Activated CD4-positive, alpha-beta T cell treated with anti-CD3 and anti-CD28 coated beads, Interleukin-2, amount 10 ng/mL, durations not matched to agents 24 days and 14 days (primary cell): ENCODE measurements around the gene RRAGD. TPM values are rescaled to one million over a fixed set of nuclear protein-coding genes. Genes with fewer than 3 reads are reported as not detected.

ENCODE experiments used
- DNase-seq: peaks from one replicate; pipeline ENCODE4 v3.0.0; 2022
- H3K27ac Mint-ChIP-seq: one replicate; pipeline ENCODE4 v1.8.0; 2022; ENCODE audit warnings: mild to moderate bottlenecking, mixed read lengths
- H3K27me3 Mint-ChIP-seq: one replicate; pipeline ENCODE4 v1.8.0; 2022; ENCODE audit warnings: mixed read lengths
- H3K36me3 Mint-ChIP-seq: one replicate; pipeline ENCODE4 v1.8.0; 2022; ENCODE audit warnings: low read depth, mild to moderate bottlenecking, mixed read lengths
- H3K4me1 Mint-ChIP-seq: one replicate; pipeline ENCODE4 v1.8.0; 2021; ENCODE audit warnings: mixed read lengths
- H3K4me3 Mint-ChIP-seq: one replicate; pipeline ENCODE4 v1.8.0; 2022; ENCODE audit warnings: mild to moderate bottlenecking, moderate library complexity, mixed read lengths
- H3K9me3 Mint-ChIP-seq: one replicate; pipeline ENCODE4 v1.8.0; 2021; ENCODE audit warnings: mixed read lengths
- intact Hi-C: fragments of 100-400 bp; cut with micrococcal nuclease; formaldehyde crosslinking; loops from one replicate; pipeline ENCODE4 v1.15.1; 2023
- total RNA-seq: library from RNA; stranded (reverse); gene quantifications from 2 replicates; pipeline ENCODE4 v1.2.3, GENCODE V29; 2022

The RRAGD gene
- total RNA-seq = 10.6 and 10.9 TPM in 2 replicates

GRCh38 chr6:89412071-89413005 lies at the start of gene RRAGD:
Gene RRAGD (minus strand): TSS chr6:89412273. CDS start chr6:89411993, 280 bp downstream.
- Mint-ChIP-seq H3K4me3 (peak within 1 kb of the TSS; percentile 97), H3K4me1 (peaks cover 17% of the 10 kb centered on the region), H3K27me3 (peaks cover 51% of the 10 kb centered on the region), H3K27ac (peak within 1 kb of the TSS; percentile 95), H3K9me3 (no peaks in the 10 kb centered on the region), H3K36me3 (no peaks in the 10 kb centered on the region)
- DNase-seq = peak; percentile 89
- intact Hi-C loops = loop anchor here (1.0 to 2.0 kb wide), 2 partner anchors 56 to 332 kb away; partner anchors contain the start of gene PNRC1

GRCh38 chr6:89460713-89461112 lies 48.6 kb upstream of the RRAGD start:
- H3K4me3 Mint-ChIP-seq = no peak overlapping the region
- intact Hi-C loops = no loop called here
- H3K27me3 Mint-ChIP-seq = peaks cover 4% of the 10 kb centered on the region
- peaks cover 2% of the 10 kb centered on the region for H3K4me1 Mint-ChIP-seq
- no peak for DNase-seq
- no peak overlapping the region for H3K27ac Mint-ChIP-seq
- H3K9me3 Mint-ChIP-seq = no peaks in the 10 kb centered on the region
- no peaks in the 10 kb centered on the region for H3K36me3 Mint-ChIP-seq

- Mint-ChIP-seq H3K9me3 (no peaks in the 10 kb centered on the region), H3K4me3 (no peak overlapping the region), H3K27me3 (peaks cover 2% of the 10 kb centered on the region), H3K27ac (no peak overlapping the region), H3K4me1 (no peaks in the 10 kb centered on the region), H3K36me3 (no peaks in the 10 kb centered on the region)
- DNase-seq = no peak
- intact Hi-C loops = no loop called here
Observed at GRCh38 chr6:89459501-89459900, 47.4 kb upstream of the RRAGD start.

- Mint-ChIP-seq H3K4me3 (no peak overlapping the region), H3K9me3 (no peaks in the 10 kb centered on the region), H3K4me1 (no peaks in the 10 kb centered on the region), H3K36me3 (no peaks in the 10 kb centered on the region), H3K27me3 (no peaks in the 10 kb centered on the region), H3K27ac (no peak overlapping the region)
- no peak for DNase-seq
- intact Hi-C loops = no loop called here
Observed at GRCh38 chr6:89458704-89459103, 46.6 kb upstream of the RRAGD start.

- Mint-ChIP-seq H3K27me3 (peaks cover 3% of the 10 kb centered on the region), H3K9me3 (no peaks in the 10 kb centered on the region), H3K36me3 (no peaks in the 10 kb centered on the region), H3K27ac (no peak overlapping the region), H3K4me3 (no peak overlapping the region), H3K4me1 (no peaks in the 10 kb centered on the region)
- DNase-seq = no peak
- intact Hi-C loops = no loop called here
Observed at GRCh38 chr6:89454300-89454699, 42.2 kb upstream of the RRAGD start.

GRCh38 chr6:89452281-89452680 lies 40.2 kb upstream of the RRAGD start:
- intact Hi-C loops = no loop called here
- no peak overlapping the region for H3K27ac Mint-ChIP-seq
- H3K36me3 Mint-ChIP-seq = no peaks in the 10 kb centered on the region
- no peak for DNase-seq
- H3K4me3 Mint-ChIP-seq = no peak overlapping the region
- H3K27me3 Mint-ChIP-seq = peaks cover 7% of the 10 kb centered on the region
- H3K4me1 Mint-ChIP-seq = no peaks in the 10 kb centered on the region
- no peaks in the 10 kb centered on the region for H3K9me3 Mint-ChIP-seq

GRCh38 chr6:89449193-89449592 lies 37.1 kb upstream of the RRAGD start:
- Mint-ChIP-seq H3K36me3 (no peaks in the 10 kb centered on the region), H3K27me3 (peaks cover 8% of the 10 kb centered on the region), H3K9me3 (no peaks in the 10 kb centered on the region), H3K27ac (no peak overlapping the region), H3K4me3 (no peak overlapping the region), H3K4me1 (no peaks in the 10 kb centered on the region)
- DNase-seq = no peak
- intact Hi-C loops = no loop called here

- DNase-seq = no peak
- intact Hi-C loops = no loop called here
- no peak overlapping the region for H3K27ac Mint-ChIP-seq
- H3K9me3 Mint-ChIP-seq = no peaks in the 10 kb centered on the region
- H3K4me1 Mint-ChIP-seq = no peaks in the 10 kb centered on the region
- H3K4me3 Mint-ChIP-seq = no peak overlapping the region
- H3K27me3 Mint-ChIP-seq = peaks cover 13% of the 10 kb centered on the region
- H3K36me3 Mint-ChIP-seq = no peaks in the 10 kb centered on the region
Observed at GRCh38 chr6:89443658-89444057, 31.6 kb upstream of the RRAGD start.

GRCh38 chr6:89440200-89440599 lies 28.1 kb upstream of the RRAGD start:
- H3K4me3 Mint-ChIP-seq = no peak overlapping the region
- no peaks in the 10 kb centered on the region for H3K9me3 Mint-ChIP-seq
- H3K36me3 Mint-ChIP-seq = no peaks in the 10 kb centered on the region
- no peak overlapping the region for H3K27ac Mint-ChIP-seq
- peaks cover 26% of the 10 kb centered on the region for H3K27me3 Mint-ChIP-seq
- DNase-seq = no peak
- intact Hi-C loops = no loop called here
- H3K4me1 Mint-ChIP-seq = peaks cover 1% of the 10 kb centered on the region

- H3K36me3 Mint-ChIP-seq = no peaks in the 10 kb centered on the region
- H3K4me3 Mint-ChIP-seq = no peak overlapping the region
- peaks cover 29% of the 10 kb centered on the region for H3K27me3 Mint-ChIP-seq
- H3K4me1 Mint-ChIP-seq = peaks cover 5% of the 10 kb centered on the region
- no peak overlapping the region for H3K27ac Mint-ChIP-seq
- no peak for DNase-seq
- H3K9me3 Mint-ChIP-seq = no peaks in the 10 kb centered on the region
- intact Hi-C loops = loop anchor here (10.0 kb wide), 1 partner anchor 386 kb away; the partner anchor contains the start of gene CASP8AP2
Observed at GRCh38 chr6:89439014-89439413, 26.9 kb upstream of the RRAGD start.

- no peak for DNase-seq
- intact Hi-C loops = loop anchor here (10.0 kb wide), 1 partner anchor 387 kb away; the partner anchor contains the start of gene CASP8AP2
- Mint-ChIP-seq H3K9me3 (no peaks in the 10 kb centered on the region), H3K27me3 (peaks cover 30% of the 10 kb centered on the region), H3K36me3 (no peaks in the 10 kb centered on the region), H3K4me1 (peaks cover 8% of the 10 kb centered on the region), H3K4me3 (no peak overlapping the region), H3K27ac (no peak overlapping the region)
Observed at GRCh38 chr6:89438248-89438647, 26.2 kb upstream of the RRAGD start.

- Mint-ChIP-seq H3K27me3 (peaks cover 30% of the 10 kb centered on the region), H3K4me3 (no peak overlapping the region), H3K9me3 (no peaks in the 10 kb centered on the region), H3K36me3 (no peaks in the 10 kb centered on the region), H3K4me1 (peaks cover 14% of the 10 kb centered on the region), H3K27ac (no peak overlapping the region)
- no peak for DNase-seq
- intact Hi-C loops = loop anchor here (10.0 kb wide), 1 partner anchor 389 kb away; the partner anchor contains the start of gene CASP8AP2
Observed at GRCh38 chr6:89436226-89436625, 24.2 kb upstream of the RRAGD start.

GRCh38 chr6:89434954-89435353 lies 22.9 kb upstream of the RRAGD start:
- Mint-ChIP-seq H3K27me3 (peaks cover 39% of the 10 kb centered on the region), H3K27ac (no peak overlapping the region), H3K36me3 (no peaks in the 10 kb centered on the region), H3K9me3 (no peaks in the 10 kb centered on the region), H3K4me1 (peaks cover 14% of the 10 kb centered on the region), H3K4me3 (no peak overlapping the region)
- DNase-seq = no peak
- intact Hi-C loops = loop anchor here (5.0 to 10.0 kb wide), 2 partner anchors 42 to 390 kb away; partner anchors contain the start of gene CASP8AP2

- DNase-seq = no peak
- H3K4me1 Mint-ChIP-seq = peaks cover 14% of the 10 kb centered on the region
- peak overlapping the region; percentile 81 for H3K4me3 Mint-ChIP-seq
- H3K27ac Mint-ChIP-seq = peak overlapping the region; percentile 66
- no peaks in the 10 kb centered on the region for H3K36me3 Mint-ChIP-seq
- no peaks in the 10 kb centered on the region for H3K9me3 Mint-ChIP-seq
- intact Hi-C loops = loop anchor here (5.0 to 10.0 kb wide), 2 partner anchors 43 to 391 kb away; partner anchors contain the start of gene CASP8AP2
- H3K27me3 Mint-ChIP-seq = peaks cover 41% of the 10 kb centered on the region
Observed at GRCh38 chr6:89434150-89434499, 22.1 kb upstream of the RRAGD start.
